ENCODE measurements around the gene GZMB. TPM values are rescaled to one million over a fixed set of nuclear protein-coding genes. Genes with fewer than 3 reads are reported as not detected.
"Not testable (repeated sequence)": the region's sequence is repeated elsewhere in the genome, so short reads cannot be mapped to it uniquely, and the experiment has no call there.

Gene GZMB
- polyA plus RNA-seq, 1 donor from 2014 or later: not detected

- Histone ChIP-seq H3K9me3 (ENCODE audit: low read length) (no peaks in the 10 kb centered on the region), H3K4me2 (ENCODE audit: low read length) (no peak overlapping the region), H3K36me3 (ENCODE audit: insufficient read depth, low read length) (no peaks in the 10 kb centered on the region), H3K9me2 (ENCODE audit: insufficient read depth, low read length) (no peaks in the 10 kb centered on the region), H3F3A (ENCODE audit: insufficient read depth, low read length, poor library complexity, severe bottlenecking) (no peaks in the 10 kb centered on the region), H2AFZ (ENCODE audit: low read depth, low read length) (no peak overlapping the region), H3K27me3 (ENCODE audit: insufficient read depth, low read depth, low read length) (no peaks in the 10 kb centered on the region), H3K79me2 (replicated peaks; ENCODE audit: insufficient read depth, low read length) (no peaks in the 10 kb centered on the region), H3K9ac (ENCODE audit: low read length) (no peak overlapping the region), H3K4me3 (ENCODE audit: low read length) (no peak overlapping the region), H4K20me1 (ENCODE audit: insufficient read depth) (no peaks in the 10 kb centered on the region), H3K27ac (ENCODE audit: low read length) (no peak overlapping the region)
- no peak for TF ChIP-seq TAF1 (IDR thresholded peaks at IDR 0.05; ENCODE audit: low read depth)
These were observed 30.4 kb upstream of the GZMB start for GRCh38 chr14:24664366-24664765.

GRCh38 chr14:24662753-24663152, 28.8 kb upstream of the GZMB start:
- H2AFZ ChIP-seq (ENCODE audit: low read depth, low read length): no peak overlapping the region
- no peaks in the 10 kb centered on the region for H3F3A ChIP-seq (ENCODE audit: insufficient read depth, low read length, poor library complexity, severe bottlenecking)
- no peaks in the 10 kb centered on the region for H3K36me3 ChIP-seq (ENCODE audit: insufficient read depth, low read length)
- H3K27me3 ChIP-seq (ENCODE audit: insufficient read depth, low read depth, low read length): no peaks in the 10 kb centered on the region
- no peak for TF ChIP-seq SMC3 (conservative IDR thresholded peaks at IDR 0.05; ENCODE audit: poor library complexity)
- TF ChIP-seq RAD21 (conservative IDR thresholded peaks at IDR 0.05): no peak
- no peak for TF ChIP-seq EZH2 (IDR thresholded peaks at IDR 0.05; ENCODE audit: borderline replicate concordance, insufficient read depth, low read length, poor library complexity, severe bottlenecking)
- TF ChIP-seq POLR2AphosphoS5 (IDR thresholded peaks at IDR 0.05): no peak
- no peak overlapping the region for H3K4me3 ChIP-seq (ENCODE audit: low read length)
- no peak overlapping the region for H3K4me2 ChIP-seq (ENCODE audit: low read length)
- no peak overlapping the region for H3K9ac ChIP-seq (ENCODE audit: low read length)
- no peaks in the 10 kb centered on the region for H3K79me2 ChIP-seq (replicated peaks; ENCODE audit: insufficient read depth, low read length)
- no peaks in the 10 kb centered on the region for H3K9me2 ChIP-seq (ENCODE audit: insufficient read depth, low read length)
- H3K9me3 ChIP-seq (ENCODE audit: low read length): no peaks in the 10 kb centered on the region
- H4K20me1 ChIP-seq (ENCODE audit: insufficient read depth): no peaks in the 10 kb centered on the region
- H3K27ac ChIP-seq (ENCODE audit: low read length): no peak overlapping the region

GRCh38 chr14:24659916-24660570, 26.1 kb upstream of the GZMB start:
- no peaks in the 10 kb centered on the region for H3K27me3 ChIP-seq (ENCODE audit: insufficient read depth, low read depth, low read length)
- no peak for TF ChIP-seq MXI1 (conservative IDR thresholded peaks at IDR 0.05; ENCODE audit: poor library complexity, severe bottlenecking)
- no peak overlapping the region for H3K4me3 ChIP-seq (ENCODE audit: low read length)
- no peak overlapping the region for H3K4me2 ChIP-seq (ENCODE audit: low read length)
- H4K20me1 ChIP-seq (ENCODE audit: insufficient read depth): no peaks in the 10 kb centered on the region
- H3K9ac ChIP-seq (ENCODE audit: low read length): no peak overlapping the region
- no peaks in the 10 kb centered on the region for H3K9me3 ChIP-seq (ENCODE audit: low read length)
- no peaks in the 10 kb centered on the region for H3K9me2 ChIP-seq (ENCODE audit: insufficient read depth, low read length)
- H3K36me3 ChIP-seq (ENCODE audit: insufficient read depth, low read length): no peaks in the 10 kb centered on the region
- H3K79me2 ChIP-seq (replicated peaks; ENCODE audit: insufficient read depth, low read length): no peaks in the 10 kb centered on the region
- no peak overlapping the region for H2AFZ ChIP-seq (ENCODE audit: low read depth, low read length)
- H3F3A ChIP-seq (ENCODE audit: insufficient read depth, low read length, poor library complexity, severe bottlenecking): no peaks in the 10 kb centered on the region
- no peak overlapping the region for H3K27ac ChIP-seq (ENCODE audit: low read length)

- not testable (repeated sequence) for H3K4me3 ChIP-seq (ENCODE audit: low read length); H3K36me3 ChIP-seq (ENCODE audit: insufficient read depth, low read length); H3K4me2 ChIP-seq (ENCODE audit: low read length); H3F3A ChIP-seq (ENCODE audit: insufficient read depth, low read length, poor library complexity, severe bottlenecking); H3K27ac ChIP-seq (ENCODE audit: low read length); H3K27me3 ChIP-seq (ENCODE audit: insufficient read depth, low read depth, low read length); H2AFZ ChIP-seq (ENCODE audit: low read depth, low read length); H3K9me2 ChIP-seq (ENCODE audit: insufficient read depth, low read length); H3K9ac ChIP-seq (ENCODE audit: low read length); H4K20me1 ChIP-seq (ENCODE audit: insufficient read depth); H3K79me2 ChIP-seq (replicated peaks; ENCODE audit: insufficient read depth, low read length); H3K9me3 ChIP-seq (ENCODE audit: low read length)
These were observed 14.4 kb upstream of the GZMB start for GRCh38 chr14:24648361-24648760.

- Histone ChIP-seq H3F3A (ENCODE audit: insufficient read depth, low read length, poor library complexity, severe bottlenecking) (no peaks in the 10 kb centered on the region), H3K9me2 (ENCODE audit: insufficient read depth, low read length) (no peaks in the 10 kb centered on the region), H3K36me3 (ENCODE audit: insufficient read depth, low read length) (no peaks in the 10 kb centered on the region), H2AFZ (ENCODE audit: low read depth, low read length) (no peak overlapping the region), H3K79me2 (replicated peaks; ENCODE audit: insufficient read depth, low read length) (no peaks in the 10 kb centered on the region), H3K27me3 (ENCODE audit: insufficient read depth, low read depth, low read length) (no peaks in the 10 kb centered on the region), H3K4me2 (ENCODE audit: low read length) (no peak overlapping the region), H3K27ac (ENCODE audit: low read length) (no peak overlapping the region), H3K4me3 (ENCODE audit: low read length) (no peak overlapping the region), H4K20me1 (ENCODE audit: insufficient read depth) (no peaks in the 10 kb centered on the region), H3K9ac (ENCODE audit: low read length) (no peak overlapping the region), H3K9me3 (ENCODE audit: low read length) (no peaks in the 10 kb centered on the region)
- TF ChIP-seq EP300 (conservative IDR thresholded peaks at IDR 0.05; ENCODE audit: poor library complexity, severe bottlenecking): no peak
- no peak for TF ChIP-seq SMC3 (conservative IDR thresholded peaks at IDR 0.05; ENCODE audit: poor library complexity)
- no peak for TF ChIP-seq EZH2 (IDR thresholded peaks at IDR 0.05; ENCODE audit: borderline replicate concordance, insufficient read depth, low read length, poor library complexity, severe bottlenecking)
- TF ChIP-seq POLR2AphosphoS5 (IDR thresholded peaks at IDR 0.05): no peak
- TF ChIP-seq CTCF (IDR thresholded peaks at IDR 0.05; ENCODE audit: poor library complexity, severe bottlenecking): no peak
- TF ChIP-seq RAD21 (conservative IDR thresholded peaks at IDR 0.05): no peak
- TF ChIP-seq REST (IDR thresholded peaks at IDR 0.05; ENCODE audit: borderline replicate concordance): no peak
- TF ChIP-seq MXI1 (conservative IDR thresholded peaks at IDR 0.05; ENCODE audit: poor library complexity, severe bottlenecking): no peak
These were observed 5.9 kb upstream of the GZMB start for GRCh38 chr14:24639905-24640304.

All from neural cell (in vitro differentiated cells).